DOHH2 (cell line): ENCODE data around the gene BCAR1.

Source experiments
- CTCF ChIP-seq: fragments of 200-600 bp; sonication (generic); IDR thresholded peaks from one replicate; pipeline ENCODE4 v1.5.1; 2014; ENCODE audit warnings: antibody characterized with exemption, mild to moderate bottlenecking, low read depth, low read length; ENCODE audit not compliant: poor library complexity, severe bottlenecking
- EZH2phosphoT487 ChIP-seq: fragments of 200-600 bp; sonication (generic); IDR thresholded peaks from 2 replicates; pipeline ENCODE4 v1.6.1; 2017; ENCODE audit warnings: borderline replicate concordance, mild to moderate bottlenecking, antibody characterized with exemption, low read length, moderate library complexity, mixed read lengths

- TF ChIP-seq CTCF (no peak), EZH2phosphoT487 (no peak)
Measured at GRCh38 chr16:75204410-75204758, 47.0 kb downstream of the BCAR1 start.
